ENCODE data around the gene APPBP2.

GRCh38 chr17:60502145-60502544 lies 23.9 kb downstream of the APPBP2 start:
- TF ChIP-seq POLR2AphosphoS5 (IDR thresholded peaks at IDR 0.05; ENCODE audit: low read depth, low read length): no peak
- no peak for TF ChIP-seq REST (IDR thresholded peaks at IDR 0.05; ENCODE audit: insufficient read depth in 1 of 2, low read depth in 2 of 2, low read length in 2 of 2)
